ENCODE results near the gene GPR12.

DNA sequence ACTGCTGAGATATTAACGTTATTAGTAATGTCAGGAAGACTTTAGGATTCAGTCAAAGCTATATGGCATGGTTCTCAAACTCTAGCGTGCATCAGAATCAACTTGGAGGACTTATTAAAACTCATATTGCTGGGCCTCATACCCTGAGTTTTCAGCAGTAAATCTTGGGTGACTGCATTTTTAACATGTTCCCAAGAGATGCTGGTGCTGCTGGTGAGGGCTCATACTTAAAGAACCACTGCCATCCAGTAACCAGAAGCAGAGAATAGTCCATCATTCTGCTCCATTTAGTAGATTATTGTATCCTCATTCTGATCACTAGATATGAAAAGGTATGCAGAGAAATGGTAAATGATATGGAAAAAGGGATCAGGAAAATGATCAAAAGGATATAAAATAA is 7.9 kb downstream of the GPR12 start:
- TF ChIP-seq, protein P1, sequence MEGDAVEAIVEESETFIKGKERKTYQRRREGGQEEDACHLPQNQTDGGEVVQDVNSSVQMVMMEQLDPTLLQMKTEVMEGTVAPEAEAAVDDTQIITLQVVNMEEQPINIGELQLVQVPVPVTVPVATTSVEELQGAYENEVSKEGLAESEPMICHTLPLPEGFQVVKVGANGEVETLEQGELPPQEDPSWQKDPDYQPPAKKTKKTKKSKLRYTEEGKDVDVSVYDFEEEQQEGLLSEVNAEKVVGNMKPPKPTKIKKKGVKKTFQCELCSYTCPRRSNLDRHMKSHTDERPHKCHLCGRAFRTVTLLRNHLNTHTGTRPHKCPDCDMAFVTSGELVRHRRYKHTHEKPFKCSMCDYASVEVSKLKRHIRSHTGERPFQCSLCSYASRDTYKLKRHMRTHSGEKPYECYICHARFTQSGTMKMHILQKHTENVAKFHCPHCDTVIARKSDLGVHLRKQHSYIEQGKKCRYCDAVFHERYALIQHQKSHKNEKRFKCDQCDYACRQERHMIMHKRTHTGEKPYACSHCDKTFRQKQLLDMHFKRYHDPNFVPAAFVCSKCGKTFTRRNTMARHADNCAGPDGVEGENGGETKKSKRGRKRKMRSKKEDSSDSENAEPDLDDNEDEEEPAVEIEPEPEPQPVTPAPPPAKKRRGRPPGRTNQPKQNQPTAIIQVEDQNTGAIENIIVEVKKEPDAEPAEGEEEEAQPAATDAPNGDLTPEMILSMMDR (IDR thresholded peaks at IDR 0.05), result no peak
- TF ChIP-seq POLR2A (IDR thresholded peaks at IDR 0.05), result no peak
